Jurkat, Clone E6-1 (cell line): Measurements from ENCODE around the gene CRYBG3.
"Not testable (repeated sequence)": the region's sequence is repeated elsewhere in the genome, so short reads cannot be mapped to it uniquely, and the experiment has no call there.

Experiments
- DNase-seq: peaks from one replicate; pipeline ENCODE4 v3.0.0-alpha.2; 2011; ENCODE audit warnings: low read depth, low spot score
- H3K4me3 ChIP-seq: 2 replicates; pipeline ENCODE4 v1.5.1; 2011; ENCODE audit warnings: mild to moderate bottlenecking, low read length, control low read depth, moderate library complexity

The CRYBG3 gene

GRCh38 chr3:97831140-97831539 lies 9.3 kb downstream of the CRYBG3 start:
- no peak for DNase-seq

DNA sequence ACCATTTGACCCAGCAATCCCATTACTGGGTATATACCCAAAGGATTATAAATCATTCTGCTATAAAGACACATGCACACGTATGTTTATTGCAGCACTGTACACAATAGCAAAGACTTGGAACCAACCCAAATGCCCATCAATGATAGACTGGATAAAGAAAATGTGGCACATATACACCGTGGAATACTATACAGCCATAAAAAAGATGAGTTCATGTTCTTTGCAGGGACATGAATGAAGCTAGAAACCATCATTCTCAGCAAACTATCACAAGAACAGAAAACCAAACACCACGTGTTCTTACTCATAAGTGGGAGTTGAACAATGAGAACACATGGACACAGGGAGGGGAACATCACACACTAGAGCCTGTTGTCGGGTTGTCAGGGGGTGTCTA lies 11.4 kb downstream of the CRYBG3 start:
- DNase-seq, H3K4me3 ChIP-seq: not testable (repeated sequence)

More at GRCh38 chr3:97831140-97831539, 9.3 kb downstream of the CRYBG3 start:
- H3K4me3 ChIP-seq = no peak overlapping the region

DNA sequence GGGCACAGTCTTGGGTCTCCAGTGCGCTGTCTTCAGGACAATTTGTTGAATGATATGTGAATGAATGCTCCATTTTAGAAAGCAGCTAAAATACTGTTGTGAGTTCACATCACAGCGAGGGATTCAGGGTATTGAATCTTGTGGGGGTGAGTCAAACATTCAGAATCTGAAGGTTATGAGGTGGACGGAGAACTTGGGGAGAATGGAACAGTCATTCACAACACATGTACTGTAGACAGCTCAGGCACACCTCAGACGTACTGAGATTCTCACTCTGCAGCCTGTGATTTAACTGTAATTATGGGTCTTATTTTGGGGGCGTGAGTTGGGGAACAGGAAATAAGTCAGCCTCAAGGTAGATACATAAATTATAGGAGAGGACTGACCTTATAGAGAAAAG lies 13.9 kb downstream of the CRYBG3 start:
- no peak for DNase-seq
- H3K4me3 ChIP-seq = no peak overlapping the region

- DNase-seq = no peak
- no peak overlapping the region for H3K4me3 ChIP-seq
These were observed 16.6 kb downstream of the CRYBG3 start for GRCh38 chr3:97838393-97838792.

GRCh38 chr3:97839944-97840343 lies 18.1 kb downstream of the CRYBG3 start:
- DNase-seq = no peak
- H3K4me3 ChIP-seq = no peak overlapping the region

DNA sequence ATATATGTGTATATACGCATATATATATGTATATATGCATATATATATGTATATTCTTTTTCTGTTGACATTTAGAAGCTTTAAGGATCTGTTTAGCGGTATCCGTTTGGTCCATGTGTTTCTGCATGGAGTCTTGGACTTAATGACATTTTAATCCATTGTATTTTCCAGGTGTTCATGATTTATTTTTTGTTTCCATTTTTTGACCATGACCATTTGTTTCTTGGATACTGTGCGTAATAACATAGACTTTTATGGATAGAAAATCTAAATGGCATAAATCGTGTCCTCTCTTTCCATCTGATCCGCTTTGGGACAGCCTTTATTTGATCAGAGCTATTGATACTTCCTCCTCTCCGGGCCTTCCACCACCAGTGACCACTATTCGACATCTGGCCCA lies 19.5 kb downstream of the CRYBG3 start:
- no peak overlapping the region for H3K4me3 ChIP-seq
- DNase-seq = no peak

DNA sequence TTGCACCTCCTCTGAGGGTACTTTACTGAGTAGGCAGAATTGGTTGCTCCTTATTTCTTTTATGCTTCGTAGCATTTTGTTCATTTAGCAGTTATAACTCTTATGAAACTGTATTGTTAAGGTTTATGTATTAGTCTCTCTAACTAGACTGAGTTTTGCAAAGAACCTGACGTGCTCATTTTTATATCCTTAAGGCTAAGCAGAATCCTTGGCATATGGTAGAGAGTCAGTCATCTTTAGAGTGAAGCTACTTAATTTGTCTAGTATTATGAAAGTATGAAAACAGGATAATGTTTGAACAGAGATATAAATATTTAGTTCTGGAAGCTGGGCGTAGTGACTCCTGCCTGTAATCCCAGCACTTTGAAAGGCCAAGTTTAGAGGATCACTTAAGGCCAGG lies 20.1 kb downstream of the CRYBG3 start:
- no peak for DNase-seq
- no peak overlapping the region for H3K4me3 ChIP-seq

DNA sequence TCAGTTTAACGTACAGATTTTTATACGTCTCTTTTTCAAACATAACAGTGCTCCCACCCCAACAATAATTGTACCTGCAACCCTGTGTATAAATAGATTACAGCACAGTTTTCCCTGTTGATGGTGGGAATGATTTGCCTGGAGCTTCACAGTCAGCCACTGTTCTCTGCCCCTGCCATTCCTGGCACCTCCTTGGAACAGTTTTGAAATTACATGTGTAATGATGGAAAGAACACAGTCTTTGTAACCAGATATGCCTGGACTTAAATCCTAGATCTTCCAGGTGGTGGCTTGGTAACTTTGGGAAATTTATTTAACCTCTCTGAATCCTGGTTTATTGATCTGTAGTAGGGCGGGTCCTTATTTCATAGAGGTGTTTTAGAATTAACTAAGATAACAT lies 27.0 kb downstream of the CRYBG3 start:
- no peak for DNase-seq
- no peak overlapping the region for H3K4me3 ChIP-seq

- H3K4me3 ChIP-seq = no peak overlapping the region
- DNase-seq = no peak
These were observed 35.6 kb downstream of the CRYBG3 start for GRCh38 chr3:97857401-97857800.

DNA sequence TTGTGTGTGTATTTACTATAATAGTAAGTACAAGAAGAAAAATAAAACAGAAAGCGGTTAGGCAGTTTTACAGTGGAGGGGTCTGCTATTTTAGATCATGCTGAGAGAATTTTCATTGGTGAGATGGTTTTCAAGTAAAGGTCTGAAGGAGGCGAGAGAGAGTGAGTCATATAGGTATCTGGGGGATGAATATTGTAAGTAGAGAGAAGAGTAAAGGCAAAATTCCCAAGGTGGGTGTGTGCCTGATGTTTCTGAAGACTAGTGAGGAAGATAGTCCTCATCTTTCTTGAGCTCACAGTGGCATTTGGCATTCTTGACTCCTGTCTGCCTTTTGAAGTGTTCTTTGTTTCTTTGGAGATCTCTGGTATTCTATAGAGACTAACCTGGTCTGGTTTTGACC lies 38.6 kb downstream of the CRYBG3 start:
- no peak for DNase-seq
- H3K4me3 ChIP-seq = no peak overlapping the region

DNA sequence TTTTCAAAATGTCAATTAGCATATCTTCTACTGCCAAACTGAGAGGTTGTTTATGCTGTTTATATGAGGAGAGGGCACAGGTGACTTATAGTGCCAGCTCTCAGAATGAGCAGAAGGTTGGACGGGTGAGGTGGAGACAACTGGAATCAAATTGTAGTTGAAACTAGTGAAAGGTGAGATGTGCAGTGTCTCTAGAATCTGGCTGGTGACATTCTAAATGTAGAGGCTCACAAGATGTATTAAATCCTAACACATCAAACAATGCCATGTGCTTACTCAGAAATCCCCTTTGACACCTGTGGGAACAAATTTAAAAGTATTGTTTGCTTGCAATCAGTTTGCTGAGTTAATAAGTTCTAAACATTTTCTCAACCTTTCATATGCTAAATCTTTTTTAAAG lies 40.8 kb downstream of the CRYBG3 start:
- H3K4me3 ChIP-seq = no peak overlapping the region
- no peak for DNase-seq

DNA sequence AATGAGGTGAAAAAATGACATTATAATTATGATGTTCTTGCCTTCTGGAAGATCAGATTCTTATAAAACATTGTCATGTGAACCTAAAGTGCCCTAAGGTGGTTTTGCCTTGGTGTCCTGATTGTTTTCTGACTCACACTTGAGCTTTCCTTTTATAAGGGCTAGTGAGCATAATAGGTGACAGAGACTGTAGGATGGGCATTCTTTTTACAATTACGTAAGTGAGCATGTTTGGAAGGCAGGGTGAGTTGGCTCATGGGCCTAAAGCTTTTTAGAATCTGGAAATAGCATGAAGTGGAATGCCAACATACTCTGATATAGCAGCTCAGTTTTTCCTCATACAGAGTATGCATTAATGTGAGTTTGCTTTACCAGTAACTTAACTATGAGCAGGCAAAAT lies 41.2 kb downstream of the CRYBG3 start:
- no peak overlapping the region for H3K4me3 ChIP-seq
- no peak for DNase-seq

- no peak overlapping the region for H3K4me3 ChIP-seq
- no peak for DNase-seq
These were observed 42.0 kb downstream of the CRYBG3 start for GRCh38 chr3:97863775-97864174.

GRCh38 chr3:97871186-97871585 lies 49.4 kb downstream of the CRYBG3 start:
- no peak overlapping the region for H3K4me3 ChIP-seq
- DNase-seq = no peak

- H3K4me3 ChIP-seq = no peak overlapping the region
- no peak for DNase-seq
These were observed 50.2 kb downstream of the CRYBG3 start for GRCh38 chr3:97871801-97872524.

GRCh38 chr3:97872525-97873042 lies 50.8 kb downstream of the CRYBG3 start:
- no peak for DNase-seq
- no peak overlapping the region for H3K4me3 ChIP-seq

GRCh38 chr3:97880267-97880666 lies 58.5 kb downstream of the CRYBG3 start:
- DNase-seq = no peak
- no peak overlapping the region for H3K4me3 ChIP-seq

DNA sequence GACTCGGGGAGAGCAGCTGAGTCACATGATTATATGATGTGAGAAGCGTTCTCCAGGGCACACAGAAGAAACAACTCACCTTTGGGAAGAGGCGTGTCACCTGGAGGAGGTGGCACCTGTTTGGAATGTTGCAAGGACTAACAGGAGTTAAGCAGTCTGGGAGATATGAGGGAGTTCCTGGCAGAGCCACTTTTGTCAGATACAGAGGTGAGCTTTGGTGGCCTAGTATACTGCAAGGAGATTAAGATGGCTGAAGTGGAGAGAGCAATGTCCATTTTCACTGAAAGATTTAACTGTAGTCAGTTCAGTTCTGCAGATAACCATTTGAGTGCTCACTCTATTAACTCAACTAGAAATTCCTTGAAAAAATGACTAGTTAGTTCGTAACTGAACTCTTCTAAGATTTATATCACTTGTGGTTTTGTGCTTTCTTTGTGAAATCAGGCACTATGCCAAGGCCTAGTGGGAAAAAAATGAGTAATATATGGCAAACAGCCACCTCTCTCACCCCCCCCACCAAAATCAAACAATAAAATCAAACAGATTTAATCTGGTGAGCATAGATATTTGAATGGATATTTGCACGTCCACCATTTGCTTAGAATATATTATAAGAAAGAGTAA lies 61.3 kb downstream of the CRYBG3 start:
- no peak overlapping the region for H3K4me3 ChIP-seq
- DNase-seq = peak; percentile 8

GRCh38 chr3:97883736-97884135 lies 61.9 kb downstream of the CRYBG3 start:
- DNase-seq = no peak
- H3K4me3 ChIP-seq = no peak overlapping the region

DNA sequence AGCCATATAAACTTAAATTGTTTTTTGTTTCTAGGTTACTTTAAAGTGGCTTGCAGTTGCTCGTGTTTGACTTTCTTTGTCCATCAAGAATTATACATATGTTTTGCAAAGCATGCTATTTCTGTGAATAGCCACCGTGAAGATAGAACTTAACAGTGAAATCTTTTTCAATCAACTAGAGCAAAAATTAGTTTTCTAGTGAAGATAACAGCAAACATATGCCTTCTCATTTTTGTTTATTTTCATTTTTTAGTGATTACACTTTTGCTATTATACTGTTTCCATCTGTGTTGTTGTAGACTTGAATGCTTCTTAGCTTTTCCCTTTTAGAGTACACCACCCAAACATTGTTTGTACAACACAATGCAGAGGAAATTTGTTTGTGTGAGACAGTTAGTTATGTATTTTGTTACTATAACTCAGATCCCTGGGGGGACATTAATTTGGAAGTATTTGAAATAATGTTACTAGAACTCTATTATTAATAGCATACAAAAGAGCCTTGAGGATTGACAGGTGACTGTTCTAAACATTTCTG lies 62.8 kb downstream of the CRYBG3 start:
- H3K4me3 ChIP-seq = no peak overlapping the region
- no peak for DNase-seq
